ENCODE data around the gene NSUN7. TPM values are rescaled to one million over a fixed set of nuclear protein-coding genes. Genes with fewer than 3 reads are reported as not detected.
"Not testable (repeated sequence)": the region's sequence is repeated elsewhere in the genome, so short reads cannot be mapped to it uniquely, and the experiment has no call there.

Gene NSUN7
- total and polyA plus RNA-seq, 7 experiments from 2014 or later = 0.15 to 0.50 TPM; not detected in 5

DNA sequence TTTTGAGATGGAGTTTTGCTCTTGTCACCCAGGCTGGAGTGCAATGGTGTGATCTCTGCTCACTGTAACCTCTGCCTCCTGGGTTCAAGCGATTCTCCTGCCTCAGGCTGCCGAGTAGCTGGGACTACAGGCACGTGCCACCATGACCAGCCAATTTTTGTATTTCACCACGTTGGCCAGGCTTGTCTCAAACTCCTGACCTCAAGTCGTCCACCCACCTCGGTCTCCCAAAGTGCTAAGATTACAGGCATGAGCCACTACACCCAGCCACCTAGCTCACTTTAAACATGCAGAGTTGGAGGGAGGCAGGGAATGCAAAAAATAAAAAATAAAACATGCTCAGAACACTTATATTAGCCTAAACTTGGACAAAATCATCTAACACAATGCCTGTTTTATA is 36.8 kb upstream of the NSUN7 start:
- H3K27me3 ChIP-seq (ENCODE audit: control insufficient read depth in 2 of 2, insufficient read depth in 2 of 2, low read length in 2 of 2); H3K27ac Mint-ChIP-seq; CTCF ChIA-PET; H3K36me3 Mint-ChIP-seq; H3K4me1 ChIP-seq (ENCODE audit: control insufficient read depth in 2 of 2, insufficient read depth in 2 of 2, low read length in 2 of 2); intact Hi-C loops (cut with micrococcal nuclease); DNase-seq; H3K9me3 ChIP-seq (ENCODE audit: control insufficient read depth in 2 of 3, low read length in 3 of 3); H3K4me1 Mint-ChIP-seq; POLR2A ChIA-PET; H3K9me3 Mint-ChIP-seq; H3K27ac ChIP-seq (ENCODE audit: low read depth, low read length); H3K4me3 ChIP-seq (ENCODE audit: low read length); H3K36me3 ChIP-seq (ENCODE audit: control insufficient read depth in 2 of 3, insufficient read depth in 3 of 3, low read length in 3 of 3); H3K4me3 Mint-ChIP-seq; ATAC-seq: not testable (repeated sequence)
- peaks cover 0 to 12% (median 3%) of the 10 kb centered on the region in 5 donors for H3K27me3 Mint-ChIP-seq

DNA sequence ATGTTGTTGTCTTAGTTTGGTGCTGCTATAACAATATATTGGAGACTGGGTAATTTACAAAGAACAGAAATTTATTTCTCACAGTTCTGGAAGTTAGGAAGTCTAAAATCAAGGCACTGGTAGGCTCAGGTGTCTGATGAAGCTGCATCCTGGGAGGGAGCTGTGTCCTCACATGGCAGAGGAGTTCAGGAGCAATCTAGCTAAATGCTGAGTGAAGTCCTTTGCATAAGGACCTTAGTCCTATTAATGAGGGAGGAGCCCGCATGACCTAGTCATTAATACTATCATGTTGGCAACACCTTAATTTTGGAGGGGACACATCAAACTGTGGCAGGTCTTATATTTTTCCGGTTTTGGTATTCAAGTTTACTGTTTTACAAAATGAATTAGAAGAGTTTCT is 36.0 kb upstream of the NSUN7 start:
- H3K27ac Mint-ChIP-seq = peak overlapping the region in 1 of 9 donors; percentile 22
- peaks cover 0 to 2% (median 0%) of the 10 kb centered on the region in 11 donors for H3K9me3 Mint-ChIP-seq
- Histone ChIP-seq H3K36me3 (ENCODE audit: control insufficient read depth in 2 of 3, insufficient read depth in 3 of 3, low read length in 3 of 3) (no peaks in the 10 kb centered on the region), H3K4me1 (ENCODE audit: control insufficient read depth in 2 of 2, insufficient read depth in 2 of 2, low read length in 2 of 2) (no peaks in the 10 kb centered on the region), H3K4me3 (ENCODE audit: low read length) (no peak overlapping the region), H3K27me3 (ENCODE audit: control insufficient read depth in 2 of 2, insufficient read depth in 2 of 2, low read length in 2 of 2) (no peaks in the 10 kb centered on the region), H3K9me3 (ENCODE audit: control insufficient read depth in 2 of 3, low read length in 3 of 3) (no peaks in the 10 kb centered on the region), H3K27ac (ENCODE audit: low read depth, low read length) (no peak overlapping the region)
- no peaks in the 10 kb centered on the region for H3K36me3 Mint-ChIP-seq
- peaks cover 0 to 11% (median 3%) of the 10 kb centered on the region in 5 donors for H3K27me3 Mint-ChIP-seq
- no peak for ATAC-seq
- DNase-seq = no peak
- peaks cover 0 to 17% (median 0%) of the 10 kb centered on the region in 7 donors for H3K4me1 Mint-ChIP-seq
- CTCF ChIA-PET = no interaction called here
- no peak overlapping the region for H3K4me3 Mint-ChIP-seq
- intact Hi-C loops (cut with micrococcal nuclease) = no loop called here
- POLR2A ChIA-PET = no interaction called here

DNA sequence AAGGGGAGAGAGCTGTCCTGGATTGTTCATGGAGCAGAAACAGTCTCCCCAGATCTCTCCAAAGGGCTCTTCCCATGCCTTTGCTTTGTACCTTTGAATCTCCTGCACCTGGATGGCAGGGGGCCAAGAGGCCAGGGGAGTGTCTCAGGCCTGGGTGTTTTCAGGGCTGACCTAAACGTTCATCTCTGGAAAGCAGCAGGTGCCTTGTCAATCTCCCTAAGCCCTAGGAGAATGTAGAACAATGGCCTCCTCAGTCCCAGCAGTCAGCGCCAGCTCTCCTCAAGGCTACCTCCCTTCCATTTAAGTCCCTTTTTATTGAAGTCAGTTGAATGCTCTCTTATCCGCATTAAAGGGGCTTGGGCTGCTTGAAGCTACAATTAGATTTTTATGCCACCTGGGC is 31.2 kb upstream of the NSUN7 start:
- H3K27me3 ChIP-seq (ENCODE audit: control insufficient read depth in 2 of 2, insufficient read depth in 2 of 2, low read length in 2 of 2) = no peaks in the 10 kb centered on the region
- no peaks in the 10 kb centered on the region for H3K9me3 Mint-ChIP-seq
- intact Hi-C loops (cut with micrococcal nuclease) = loop anchor here (2.0 to 5.0 kb wide), 4 partner anchors 91 to 566 kb away; partner anchors contain the start of gene RBM47 (in 1 of the 2)
- no peak overlapping the region for H3K27ac ChIP-seq (ENCODE audit: low read depth, low read length)
- H3K4me1 ChIP-seq (ENCODE audit: control insufficient read depth in 2 of 2, insufficient read depth in 2 of 2, low read length in 2 of 2) = peaks cover 0 to 13% of the 10 kb centered on the region in 2 donors
- no peak for ATAC-seq
- peaks cover 0 to 30% (median 0%) of the 10 kb centered on the region in 7 donors for H3K4me1 Mint-ChIP-seq
- H3K4me3 ChIP-seq (ENCODE audit: low read length) = no peak overlapping the region
- H3K36me3 ChIP-seq (ENCODE audit: control insufficient read depth in 2 of 3, insufficient read depth in 3 of 3, low read length in 3 of 3) = no peaks in the 10 kb centered on the region
- ChIA-PET CTCF (no interaction called here), POLR2A (no interaction called here)
- no peak for DNase-seq
- no peaks in the 10 kb centered on the region for H3K27me3 Mint-ChIP-seq
- no peak overlapping the region for H3K4me3 Mint-ChIP-seq
- H3K9me3 ChIP-seq (ENCODE audit: control insufficient read depth in 2 of 3, low read length in 3 of 3) = no peaks in the 10 kb centered on the region
- no peak overlapping the region for H3K27ac Mint-ChIP-seq
- no peaks in the 10 kb centered on the region for H3K36me3 Mint-ChIP-seq

DNA sequence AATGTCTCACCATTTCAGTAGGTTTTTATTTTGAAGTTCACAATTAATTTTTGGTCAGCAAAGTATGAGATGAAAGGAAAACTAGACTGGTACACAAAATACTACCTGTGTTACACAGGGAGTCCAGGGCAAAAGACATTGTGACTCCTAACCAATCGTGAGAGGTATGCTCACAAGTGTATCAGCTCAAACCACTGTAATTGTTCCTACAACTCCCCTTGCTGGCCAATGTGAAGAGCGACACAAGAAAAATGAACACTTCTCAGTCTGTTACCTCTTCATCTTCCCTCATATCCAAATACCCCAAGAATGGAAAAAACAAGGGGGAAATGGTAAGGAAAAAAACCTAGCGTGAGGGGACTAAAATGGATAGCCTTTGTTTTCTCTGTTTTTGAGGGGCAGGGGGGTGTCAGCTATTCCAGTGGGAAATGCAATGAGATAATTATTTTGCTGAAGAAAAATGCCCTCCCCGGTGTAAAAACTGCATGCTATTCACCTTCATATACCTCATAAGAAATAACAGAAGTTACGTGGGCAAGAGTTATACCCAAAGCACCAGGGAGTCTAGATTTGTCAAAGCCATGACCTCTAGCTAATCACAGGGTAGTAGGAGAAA is 30.6 kb upstream of the NSUN7 start:
- intact Hi-C loops (cut with micrococcal nuclease) = loop anchor here (1.0 to 5.0 kb wide), 5 partner anchors 92 to 567 kb away; partner anchors contain the start of gene RBM47 (in 1 of the 2)
- POLR2A ChIA-PET = interaction anchor here (0.6 kb wide), 1 partner anchor 506 kb away, joined by 3 read pairs; no protein-coding TSS in a partner anchor

DNA sequence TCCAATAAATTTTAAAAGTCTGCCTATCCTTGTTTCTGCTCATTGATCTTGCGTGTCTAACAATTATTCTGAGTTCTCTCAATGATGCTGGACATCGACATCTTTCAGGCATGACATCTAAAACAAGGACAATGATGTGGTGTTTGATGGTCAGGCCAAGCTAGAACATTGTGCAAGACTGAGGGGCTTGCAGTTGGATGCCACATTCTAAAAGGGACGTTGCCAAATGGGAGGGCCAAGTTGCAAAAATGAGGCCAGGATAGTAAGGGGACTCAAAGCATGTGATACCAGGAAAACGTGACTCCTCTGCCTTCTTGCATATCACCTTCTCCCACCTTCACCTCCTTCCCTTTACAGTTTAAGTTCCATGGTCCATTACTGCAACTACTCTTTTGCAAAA is 29.4 kb upstream of the NSUN7 start:
- no peak overlapping the region for H3K27ac Mint-ChIP-seq
- ATAC-seq (no peak), DNase-seq (no peak)
- Histone ChIP-seq H3K9me3 (ENCODE audit: control insufficient read depth in 2 of 3, low read length in 3 of 3) (no peaks in the 10 kb centered on the region), H3K4me3 (ENCODE audit: low read length) (no peak overlapping the region), H3K4me1 (ENCODE audit: control insufficient read depth in 2 of 2, insufficient read depth in 2 of 2, low read length in 2 of 2) (peaks cover 0 to 13% of the 10 kb centered on the region in 2 donors), H3K36me3 (ENCODE audit: control insufficient read depth in 2 of 3, insufficient read depth in 3 of 3, low read length in 3 of 3) (no peaks in the 10 kb centered on the region), H3K27ac (ENCODE audit: low read depth, low read length) (no peak overlapping the region), H3K27me3 (ENCODE audit: control insufficient read depth in 2 of 2, insufficient read depth in 2 of 2, low read length in 2 of 2) (no peaks in the 10 kb centered on the region)
- intact Hi-C loops (cut with micrococcal nuclease) = loop anchor here in 1 of 2 donors (5.0 kb wide), 2 partner anchors 413 to 663 kb away; partner anchors contain the start of gene N4BP2
- peaks cover 0 to 33% (median 0%) of the 10 kb centered on the region in 7 donors for H3K4me1 Mint-ChIP-seq
- no peaks in the 10 kb centered on the region for H3K27me3 Mint-ChIP-seq
- CTCF ChIA-PET = no interaction called here
- POLR2A ChIA-PET = no interaction called here
- peaks cover 0 to 2% (median 0%) of the 10 kb centered on the region in 5 donors for H3K36me3 Mint-ChIP-seq
- H3K9me3 Mint-ChIP-seq = no peaks in the 10 kb centered on the region
- no peak overlapping the region for H3K4me3 Mint-ChIP-seq

More for the DNA sequence above, 30.6 kb upstream of the NSUN7 start:
- H3K4me1 Mint-ChIP-seq = peaks cover 0 to 33% (median 0%) of the 10 kb centered on the region in 7 donors
- Histone ChIP-seq H3K4me1 (ENCODE audit: control insufficient read depth in 2 of 2, insufficient read depth in 2 of 2, low read length in 2 of 2) (peaks cover 0 to 13% of the 10 kb centered on the region in 2 donors), H3K9me3 (ENCODE audit: control insufficient read depth in 2 of 3, low read length in 3 of 3) (no peaks in the 10 kb centered on the region), H3K27ac (ENCODE audit: low read depth, low read length) (no peak overlapping the region), H3K36me3 (ENCODE audit: control insufficient read depth in 2 of 3, insufficient read depth in 3 of 3, low read length in 3 of 3) (no peaks in the 10 kb centered on the region), H3K4me3 (ENCODE audit: low read length) (no peak overlapping the region), H3K27me3 (ENCODE audit: control insufficient read depth in 2 of 2, insufficient read depth in 2 of 2, low read length in 2 of 2) (no peaks in the 10 kb centered on the region)
- H3K36me3 Mint-ChIP-seq = no peaks in the 10 kb centered on the region
- ATAC-seq (no peak), DNase-seq (peak in 1 of 9 donors; percentile 39)
- H3K27me3 Mint-ChIP-seq = no peaks in the 10 kb centered on the region
- H3K27ac Mint-ChIP-seq = peak overlapping the region in 1 of 9 donors; percentile 36
- CTCF ChIA-PET = no interaction called here
- no peak overlapping the region for H3K4me3 Mint-ChIP-seq
- H3K9me3 Mint-ChIP-seq = no peaks in the 10 kb centered on the region

DNA sequence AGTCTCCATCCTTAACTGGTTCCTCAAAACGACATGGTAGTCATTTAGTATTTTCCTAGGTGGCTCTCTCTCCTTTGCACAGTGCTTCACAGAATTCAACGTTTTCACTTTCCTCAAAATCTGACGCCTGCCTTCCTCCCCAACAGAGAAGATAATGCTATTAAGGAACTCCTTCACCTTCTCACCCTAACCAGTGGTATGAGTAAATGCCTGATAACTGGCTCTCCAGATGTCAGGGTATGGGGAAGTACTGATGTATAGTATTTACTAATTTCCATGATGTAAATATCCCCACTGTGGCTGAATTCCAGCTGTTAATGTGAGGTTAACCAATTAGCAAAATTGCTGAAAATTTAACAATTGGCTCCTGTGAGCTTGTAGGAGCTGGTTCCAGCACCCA is 28.8 kb upstream of the NSUN7 start:
- no peak overlapping the region for H3K4me3 Mint-ChIP-seq
- no peaks in the 10 kb centered on the region for H3K27me3 Mint-ChIP-seq
- no peak overlapping the region for H3K27ac Mint-ChIP-seq
- peaks cover 0 to 33% (median 0%) of the 10 kb centered on the region in 7 donors for H3K4me1 Mint-ChIP-seq
- H3K4me3 ChIP-seq (ENCODE audit: low read length) = no peak overlapping the region
- H3K9me3 ChIP-seq (ENCODE audit: control insufficient read depth in 2 of 3, low read length in 3 of 3) = no peaks in the 10 kb centered on the region
- ChIA-PET CTCF (no interaction called here), POLR2A (no interaction called here)
- intact Hi-C loops (cut with micrococcal nuclease) = loop anchor here in 1 of 2 donors (5.0 kb wide), 2 partner anchors 414 to 664 kb away; partner anchors contain the start of gene N4BP2
- ATAC-seq (peak; percentile 39), DNase-seq (no peak)
- no peak overlapping the region for H3K27ac ChIP-seq (ENCODE audit: low read depth, low read length)
- H3K9me3 Mint-ChIP-seq = no peaks in the 10 kb centered on the region
- peaks cover 0 to 2% (median 0%) of the 10 kb centered on the region in 5 donors for H3K36me3 Mint-ChIP-seq
- H3K4me1 ChIP-seq (ENCODE audit: control insufficient read depth in 2 of 2, insufficient read depth in 2 of 2, low read length in 2 of 2) = peaks cover 0 to 13% of the 10 kb centered on the region in 2 donors
- H3K27me3 ChIP-seq (ENCODE audit: control insufficient read depth in 2 of 2, insufficient read depth in 2 of 2, low read length in 2 of 2) = no peaks in the 10 kb centered on the region
- no peaks in the 10 kb centered on the region for H3K36me3 ChIP-seq (ENCODE audit: control insufficient read depth in 2 of 3, insufficient read depth in 3 of 3, low read length in 3 of 3)

Measured in naive thymus-derived CD4-positive, alpha-beta T cell (primary cell).